Measurements from ENCODE around the gene AMMECR1L.

DNA sequence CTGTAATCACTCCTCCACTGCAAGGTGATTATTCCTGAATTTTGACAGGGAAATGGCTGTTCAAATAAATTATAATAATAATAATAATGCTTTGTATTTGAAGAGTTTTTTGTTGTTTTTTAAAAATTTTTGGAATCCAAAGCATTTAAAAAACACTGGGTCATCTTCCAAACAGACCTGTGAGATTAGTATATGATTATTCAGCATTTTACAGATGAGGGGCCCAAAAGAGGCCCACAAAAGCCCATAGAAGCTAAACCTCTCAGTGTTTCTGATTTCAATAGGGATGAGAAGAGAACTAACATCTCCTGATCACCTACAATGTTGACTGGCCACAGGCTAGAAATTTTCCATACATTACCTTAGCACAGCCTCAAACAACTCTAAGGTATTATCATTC is 19.8 kb downstream of the AMMECR1L start:
- TF ChIP-seq, protein P1, sequence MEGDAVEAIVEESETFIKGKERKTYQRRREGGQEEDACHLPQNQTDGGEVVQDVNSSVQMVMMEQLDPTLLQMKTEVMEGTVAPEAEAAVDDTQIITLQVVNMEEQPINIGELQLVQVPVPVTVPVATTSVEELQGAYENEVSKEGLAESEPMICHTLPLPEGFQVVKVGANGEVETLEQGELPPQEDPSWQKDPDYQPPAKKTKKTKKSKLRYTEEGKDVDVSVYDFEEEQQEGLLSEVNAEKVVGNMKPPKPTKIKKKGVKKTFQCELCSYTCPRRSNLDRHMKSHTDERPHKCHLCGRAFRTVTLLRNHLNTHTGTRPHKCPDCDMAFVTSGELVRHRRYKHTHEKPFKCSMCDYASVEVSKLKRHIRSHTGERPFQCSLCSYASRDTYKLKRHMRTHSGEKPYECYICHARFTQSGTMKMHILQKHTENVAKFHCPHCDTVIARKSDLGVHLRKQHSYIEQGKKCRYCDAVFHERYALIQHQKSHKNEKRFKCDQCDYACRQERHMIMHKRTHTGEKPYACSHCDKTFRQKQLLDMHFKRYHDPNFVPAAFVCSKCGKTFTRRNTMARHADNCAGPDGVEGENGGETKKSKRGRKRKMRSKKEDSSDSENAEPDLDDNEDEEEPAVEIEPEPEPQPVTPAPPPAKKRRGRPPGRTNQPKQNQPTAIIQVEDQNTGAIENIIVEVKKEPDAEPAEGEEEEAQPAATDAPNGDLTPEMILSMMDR (IDR thresholded peaks at IDR 0.05 in 4 of 5, conservative IDR thresholded peaks at IDR 0.05 in 1 of 5), result no peak
- no peak for TF ChIP-seq POLR2A (IDR thresholded peaks at IDR 0.05)
